GM18511 (cell line): ENCODE results near the gene PSAT1.
A peak's percentile ranks its signal among the peaks of the same experiment; 100 is the strongest.

ENCODE experiments used
- ATAC-seq: cut with Tn5 transposase; IDR thresholded peaks from one replicate; pipeline ENCODE4 v1.9.1; 2021; ENCODE audit warnings: mild to moderate bottlenecking, moderate library complexity; ENCODE audit not compliant: unreplicated experiment

PSAT1 gene

GRCh38 chr9:78365748-78366697 lies 69.1 kb downstream of the PSAT1 start:
- ATAC-seq = no peak

GRCh38 chr9:78366827-78367226 lies 69.9 kb downstream of the PSAT1 start:
- no peak for ATAC-seq

GRCh38 chr9:78368236-78368635 lies 71.3 kb downstream of the PSAT1 start:
- no peak for ATAC-seq

GRCh38 chr9:78369639-78370219 lies 72.8 kb downstream of the PSAT1 start:
- peak; percentile 69 for ATAC-seq

- ATAC-seq = no peak
Observed at GRCh38 chr9:78370991-78371390, 74.1 kb downstream of the PSAT1 start.

- no peak for ATAC-seq
Observed at GRCh38 chr9:78371981-78372380, 75.1 kb downstream of the PSAT1 start.
